KMS-11 (cell line): ENCODE measurements around the gene AEBP1.

Experiments
- H2AFZ ChIP-seq: fragments of 200-600 bp; sonication (generic); 2 replicates; pipeline ENCODE4 v1.6.1; 2016; ENCODE audit warnings: antibody characterized with exemption, mixed run types, low read depth
- H3K27ac ChIP-seq: fragments of 200-600 bp; sonication (generic); 2 replicates; pipeline ENCODE4 v1.6.1; 2016; ENCODE audit warnings: mild to moderate bottlenecking, mixed run types
- H3K27me3 ChIP-seq: fragments of 200-600 bp; sonication (generic); 2 replicates; pipeline ENCODE4 v1.6.1; 2017; ENCODE audit warnings: mild to moderate bottlenecking, low read depth, mixed run types, moderate library complexity; ENCODE audit not compliant: insufficient read depth
- H3K36me3 ChIP-seq: fragments of 200-600 bp; sonication (generic); 2 replicates; pipeline ENCODE4 v1.6.1; 2017; ENCODE audit warnings: mild to moderate bottlenecking, mixed run types; ENCODE audit not compliant: insufficient read depth
- H3K4me1 ChIP-seq: fragments of 200-600 bp; sonication (generic); 2 replicates; pipeline ENCODE4 v1.6.1; 2016; ENCODE audit warnings: mild to moderate bottlenecking, low read depth, mixed run types; ENCODE audit not compliant: poor library complexity, severe bottlenecking
- H3K4me2 ChIP-seq: fragments of 200-600 bp; sonication (generic); 2 replicates; pipeline ENCODE4 v1.7.0; 2016; ENCODE audit warnings: mild to moderate bottlenecking, mixed run types
- H3K4me3 ChIP-seq: fragments of 200-600 bp; sonication (generic); IDR thresholded peaks from 2 replicates; pipeline ENCODE4 v1.6.1; 2017; ENCODE audit warnings: low read depth, low read length, mixed read lengths; ENCODE audit not compliant: insufficient read depth
- H3K79me2 ChIP-seq: fragments of 200-600 bp; sonication (generic); 2 replicates; pipeline ENCODE4 v1.6.1; 2016; ENCODE audit warnings: low read depth, mixed run types; ENCODE audit not compliant: insufficient read depth
- H3K9ac ChIP-seq: fragments of 200-600 bp; sonication (generic); 2 replicates; pipeline ENCODE4 v1.6.1; 2016; ENCODE audit warnings: mild to moderate bottlenecking, mixed run types
- H4K20me1 ChIP-seq: fragments of 200-600 bp; sonication (generic); 2 replicates; pipeline ENCODE4 v1.6.1; 2016; ENCODE audit warnings: mild to moderate bottlenecking, mixed run types; ENCODE audit not compliant: insufficient read depth
- CTCF ChIP-seq: fragments of 200-600 bp; sonication (generic); conservative IDR thresholded peaks from 2 replicates; pipeline ENCODE4 v1.6.1; 2017; ENCODE audit warnings: low read depth, mild to moderate bottlenecking, antibody characterized with exemption, low read length, moderate library complexity, mixed read lengths

AEBP1 gene

GRCh38 chr7:44079331-44080021, 24.7 kb upstream of the AEBP1 start:
- no peak overlapping the region for H3K4me3 ChIP-seq
- H3K9ac ChIP-seq: no peak overlapping the region
- no peak overlapping the region for H3K27ac ChIP-seq
- no peak overlapping the region for H3K4me2 ChIP-seq
- TF ChIP-seq CTCF: no peak
- peaks cover 4% of the 10 kb centered on the region for H3K4me1 ChIP-seq
- no peak overlapping the region for H2AFZ ChIP-seq
- H4K20me1 ChIP-seq: no peaks in the 10 kb centered on the region
- H3K27me3 ChIP-seq: peaks cover 10% of the 10 kb centered on the region; the same call in 1 of the 2 replicates
- H3K79me2 ChIP-seq: no peaks in the 10 kb centered on the region
- no peaks in the 10 kb centered on the region for H3K36me3 ChIP-seq

GRCh38 chr7:44080118-44080517, 24.0 kb upstream of the AEBP1 start:
- H3K4me3 ChIP-seq: no peak overlapping the region
- no peaks in the 10 kb centered on the region for H3K79me2 ChIP-seq
- peaks cover 10% of the 10 kb centered on the region; the same call in 1 of the 2 replicates for H3K27me3 ChIP-seq
- TF ChIP-seq CTCF: no peak
- H3K36me3 ChIP-seq: no peaks in the 10 kb centered on the region
- no peaks in the 10 kb centered on the region for H4K20me1 ChIP-seq
- peaks cover 4% of the 10 kb centered on the region for H3K4me1 ChIP-seq
- H3K27ac ChIP-seq: no peak overlapping the region
- no peak overlapping the region for H2AFZ ChIP-seq
- no peak overlapping the region for H3K9ac ChIP-seq
- no peak overlapping the region for H3K4me2 ChIP-seq

DNA sequence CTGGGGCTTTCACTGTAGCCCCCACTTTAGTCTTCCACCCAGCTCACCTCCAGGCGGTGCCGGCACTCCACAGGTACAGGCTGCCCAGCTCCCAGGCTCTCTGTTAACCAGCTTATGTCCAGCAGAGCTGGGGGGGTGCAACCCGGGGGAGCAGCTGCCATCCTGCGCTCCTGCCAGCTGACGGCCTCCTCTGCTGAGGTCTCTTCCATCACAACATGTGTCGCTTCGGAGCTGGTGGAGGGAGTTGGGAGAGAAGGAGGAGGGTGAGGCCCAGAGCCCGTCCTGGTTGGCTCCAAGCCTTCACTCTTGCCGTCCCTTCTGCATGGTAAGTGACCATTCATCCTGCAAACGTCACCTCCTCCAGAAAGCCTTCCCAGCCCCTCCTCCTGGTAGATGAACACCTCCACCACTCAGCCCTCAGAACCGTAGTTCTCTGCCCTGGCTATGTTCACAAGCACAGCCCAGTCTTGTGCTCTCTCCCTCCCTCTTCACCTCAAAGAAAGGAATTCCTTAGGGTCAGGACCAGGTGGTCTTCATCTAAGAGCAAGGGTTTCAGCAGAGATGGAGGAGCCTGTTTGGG, 23.4 kb upstream of the AEBP1 start:
- Histone ChIP-seq H3K4me1 (peaks cover 4% of the 10 kb centered on the region), H3K79me2 (no peaks in the 10 kb centered on the region), H3K4me2 (0 out of 2 replicates have a peak overlapping the region, but pooled peaks have one; percentile 65), H3K4me3 (no peak overlapping the region), H2AFZ (no peak overlapping the region), H3K27ac (no peak overlapping the region), H3K9ac (no peak overlapping the region), H3K27me3 (peaks cover 10% of the 10 kb centered on the region; the same call in 1 of the 2 replicates), H3K36me3 (no peaks in the 10 kb centered on the region), H4K20me1 (no peaks in the 10 kb centered on the region)
- TF ChIP-seq CTCF: no peak

DNA sequence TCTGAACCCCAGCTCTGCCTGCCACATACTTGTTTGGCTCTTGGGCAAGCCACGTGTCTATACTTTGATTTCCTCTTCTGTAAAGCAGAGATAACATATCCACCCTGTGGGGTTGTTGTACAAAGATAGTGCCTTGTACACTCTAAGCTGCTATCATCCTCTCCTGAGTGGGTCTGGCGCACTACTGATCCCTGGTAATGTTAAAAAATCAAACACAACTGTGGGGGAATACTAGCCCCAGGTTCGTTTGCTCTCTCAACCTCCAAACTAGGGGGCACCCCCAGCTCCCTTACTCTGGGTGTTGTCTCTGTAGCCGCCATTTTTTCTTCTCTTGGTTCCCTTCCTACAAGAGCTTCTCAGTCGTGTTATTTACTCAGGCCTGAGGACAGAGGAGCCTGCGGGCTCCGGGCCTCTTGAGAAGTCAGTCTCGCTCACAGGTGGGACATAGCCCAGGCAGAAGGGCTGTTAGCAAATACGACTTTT, 22.8 kb upstream of the AEBP1 start:
- no peak overlapping the region for H3K4me3 ChIP-seq

More for the DNA sequence above, 22.8 kb upstream of the AEBP1 start:
- Histone ChIP-seq H3K9ac (no peak overlapping the region; the same call in 1 of the 2 replicates), H3K27me3 (peaks cover 10% of the 10 kb centered on the region; the same call in 1 of the 2 replicates), H4K20me1 (no peaks in the 10 kb centered on the region), H2AFZ (no peak overlapping the region), H3K79me2 (no peaks in the 10 kb centered on the region), H3K27ac (peak overlapping the region; percentile 77; the same call in 1 of the 2 replicates), H3K4me2 (peak overlapping the region; percentile 65; the same call in 1 of the 2 replicates), H3K36me3 (no peaks in the 10 kb centered on the region), H3K4me1 (peaks cover 4% of the 10 kb centered on the region)
- no peak for TF ChIP-seq CTCF
